ENCODE results near the gene RTRAF.

DNA sequence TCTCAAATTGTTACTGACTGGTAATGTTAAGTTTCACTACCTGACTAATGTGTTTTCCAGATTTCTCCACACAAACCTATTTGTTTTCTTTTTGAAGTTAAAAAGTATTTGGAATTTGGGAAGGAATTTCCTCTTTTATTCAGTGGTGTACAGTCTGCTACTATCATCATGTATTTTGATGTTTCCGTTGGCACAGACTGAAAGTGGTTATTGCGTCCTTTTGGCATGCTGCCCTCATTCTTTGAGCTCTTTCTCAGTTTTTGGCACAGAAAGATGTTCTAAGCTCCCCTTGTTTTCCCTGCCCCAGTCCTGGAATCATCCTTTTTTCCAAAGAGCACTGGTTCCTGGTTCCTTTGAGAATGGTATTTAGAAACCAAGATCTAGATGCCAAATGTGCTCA lies 31.4 kb upstream of the RTRAF start:
- TF ChIP-seq MAX (IDR thresholded peaks at IDR 0.05), result no peak
- TF ChIP-seq TAF7 (optimal IDR thresholded peaks at IDR 0.05; ENCODE audit: borderline replicate concordance, low read depth, low read length), result no peak
- no peak for TF ChIP-seq POLR2A (IDR thresholded peaks at IDR 0.05; ENCODE audit: control extremely low read depth in 1 of 2, low read depth in 2 of 2, low read length in 2 of 2)

All from H1 (cell line).